Muscle layer of colon (tissue), 2 donors: ENCODE measurements around the gene GINS1.

Experiments used
- H3K27ac ChIP-seq: one replicate; pipeline ENCODE4 v1.7.0; 2013; ENCODE audit warnings: low read depth, mild to moderate bottlenecking, low read length, moderate library complexity
- H3K27me3 ChIP-seq, 2 donors: one replicate each; pipeline ENCODE4 v1.7.0; 2013; ENCODE audit warnings: low read length in 2 of 2, mild to moderate bottlenecking in 2 of 2; ENCODE audit not compliant: insufficient read depth in 2 of 2, control insufficient read depth in 1 of 2
- H3K36me3 ChIP-seq: one replicate; pipeline ENCODE4 v1.7.0; 2013; ENCODE audit warnings: mild to moderate bottlenecking, low read length; ENCODE audit not compliant: insufficient read depth
- H3K4me1 ChIP-seq: one replicate; pipeline ENCODE4 v1.7.0; 2013; ENCODE audit warnings: mild to moderate bottlenecking, low read length; ENCODE audit not compliant: insufficient read depth
- H3K4me3 ChIP-seq, 2 donors: one replicate each; pipeline ENCODE4 v1.7.0; 2013; ENCODE audit warnings: low read length in 2 of 2, low read depth in 1 of 2, mild to moderate bottlenecking in 1 of 2, moderate library complexity in 1 of 2
- H3K9ac ChIP-seq: one replicate; pipeline ENCODE4 v1.7.0; 2013; ENCODE audit warnings: low read length
- H3K9me3 ChIP-seq: one replicate; pipeline ENCODE4 v1.7.0; 2013; ENCODE audit warnings: mild to moderate bottlenecking, low read length
- donor health status: abdominal sarcoma.
- donor health status: Adenocarcinoma of cecum.

The GINS1 gene

GRCh38 chr20:25459916-25460535 lies 52.6 kb downstream of the GINS1 start:
- H3K36me3 ChIP-seq, result peaks cover 19% of the 10 kb centered on the region
- H3K27ac ChIP-seq, result no peak overlapping the region

GRCh38 chr20:25460566-25461280 lies 53.2 kb downstream of the GINS1 start:
- Histone ChIP-seq H3K36me3 (peaks cover 14% of the 10 kb centered on the region), H3K9ac (no peak overlapping the region), H3K4me3 (no peak overlapping the region), H3K27ac (no peak overlapping the region), H3K4me1 (no peaks in the 10 kb centered on the region), H3K27me3 (no peaks in the 10 kb centered on the region), H3K9me3 (no peaks in the 10 kb centered on the region)

More at GRCh38 chr20:25459916-25460535, 52.6 kb downstream of the GINS1 start:
- Histone ChIP-seq H3K27me3 (no peaks in the 10 kb centered on the region), H3K9me3 (no peaks in the 10 kb centered on the region), H3K4me3 (no peak overlapping the region), H3K4me1 (no peaks in the 10 kb centered on the region), H3K9ac (no peak overlapping the region)

GRCh38 chr20:25461281-25461650 lies 53.8 kb downstream of the GINS1 start:
- no peak overlapping the region for H3K27ac ChIP-seq
- H3K36me3 ChIP-seq, result peaks cover 14% of the 10 kb centered on the region
- H3K9me3 ChIP-seq, result no peaks in the 10 kb centered on the region
- H3K4me1 ChIP-seq, result no peaks in the 10 kb centered on the region
- no peak overlapping the region for H3K9ac ChIP-seq
- H3K4me3 ChIP-seq, result no peak overlapping the region
- H3K27me3 ChIP-seq, result no peaks in the 10 kb centered on the region

GRCh38 chr20:25461786-25462545 lies 54.5 kb downstream of the GINS1 start:
- peaks cover 14% of the 10 kb centered on the region for H3K36me3 ChIP-seq
- no peak overlapping the region for H3K27ac ChIP-seq
- no peak overlapping the region for H3K9ac ChIP-seq
- no peaks in the 10 kb centered on the region for H3K27me3 ChIP-seq
- no peak overlapping the region for H3K4me3 ChIP-seq
- H3K4me1 ChIP-seq, result no peaks in the 10 kb centered on the region
- H3K9me3 ChIP-seq, result no peaks in the 10 kb centered on the region

- Histone ChIP-seq H3K9me3 (no peaks in the 10 kb centered on the region), H3K27ac (no peak overlapping the region), H3K27me3 (no peaks in the 10 kb centered on the region), H3K9ac (no peak overlapping the region), H3K4me1 (no peaks in the 10 kb centered on the region), H3K36me3 (peaks cover 24% of the 10 kb centered on the region), H3K4me3 (no peak overlapping the region)
Measured at GRCh38 chr20:25464501-25465242, 57.2 kb downstream of the GINS1 start.

GRCh38 chr20:25465243-25466135 lies 58.0 kb downstream of the GINS1 start:
- H3K4me3 ChIP-seq, result no peak overlapping the region
- H3K27ac ChIP-seq, result no peak overlapping the region
- no peaks in the 10 kb centered on the region for H3K27me3 ChIP-seq
- H3K9ac ChIP-seq, result no peak overlapping the region
- H3K9me3 ChIP-seq, result no peaks in the 10 kb centered on the region
- no peaks in the 10 kb centered on the region for H3K4me1 ChIP-seq
- peaks cover 30% of the 10 kb centered on the region for H3K36me3 ChIP-seq

- peaks cover 24% of the 10 kb centered on the region for H3K36me3 ChIP-seq
- H3K9ac ChIP-seq, result no peak overlapping the region
- H3K27ac ChIP-seq, result no peak overlapping the region
- no peaks in the 10 kb centered on the region for H3K4me1 ChIP-seq
- H3K27me3 ChIP-seq, result no peaks in the 10 kb centered on the region
- no peaks in the 10 kb centered on the region for H3K9me3 ChIP-seq
- no peak overlapping the region for H3K4me3 ChIP-seq
Measured at GRCh38 chr20:25466846-25467245, 59.4 kb downstream of the GINS1 start.

- Histone ChIP-seq H3K36me3 (peaks cover 23% of the 10 kb centered on the region), H3K27me3 (no peaks in the 10 kb centered on the region), H3K4me3 (no peak overlapping the region), H3K9me3 (no peaks in the 10 kb centered on the region), H3K4me1 (no peaks in the 10 kb centered on the region), H3K9ac (no peak overlapping the region), H3K27ac (no peak overlapping the region)
Measured at GRCh38 chr20:25467441-25467840, 60.0 kb downstream of the GINS1 start.

GRCh38 chr20:25468126-25469075 lies 60.9 kb downstream of the GINS1 start:
- H3K9me3 ChIP-seq, result no peaks in the 10 kb centered on the region
- no peak overlapping the region for H3K9ac ChIP-seq
- no peak overlapping the region for H3K27ac ChIP-seq
- H3K4me1 ChIP-seq, result no peaks in the 10 kb centered on the region
- H3K36me3 ChIP-seq, result peaks cover 23% of the 10 kb centered on the region
- H3K27me3 ChIP-seq, result no peaks in the 10 kb centered on the region
- H3K4me3 ChIP-seq, result no peak overlapping the region

- no peaks in the 10 kb centered on the region for H3K9me3 ChIP-seq
- H3K27ac ChIP-seq, result no peak overlapping the region
- H3K4me1 ChIP-seq, result no peaks in the 10 kb centered on the region
- H3K9ac ChIP-seq, result no peak overlapping the region
- no peak overlapping the region for H3K4me3 ChIP-seq
- no peaks in the 10 kb centered on the region for H3K27me3 ChIP-seq
- H3K36me3 ChIP-seq, result peaks cover 23% of the 10 kb centered on the region
Measured at GRCh38 chr20:25469558-25469957, 62.1 kb downstream of the GINS1 start.
